GM21619 (cell line): Measurements from ENCODE around the gene UBE2QL1.

ENCODE experiments used
- ATAC-seq: cut with Tn5 transposase; IDR thresholded peaks from one replicate; pipeline ENCODE4 v1.9.1; 2021; ENCODE audit not compliant: unreplicated experiment

The UBE2QL1 gene

GRCh38 chr5:6473284-6473683 is 24.6 kb downstream of the UBE2QL1 start:
- no peak for ATAC-seq

DNA sequence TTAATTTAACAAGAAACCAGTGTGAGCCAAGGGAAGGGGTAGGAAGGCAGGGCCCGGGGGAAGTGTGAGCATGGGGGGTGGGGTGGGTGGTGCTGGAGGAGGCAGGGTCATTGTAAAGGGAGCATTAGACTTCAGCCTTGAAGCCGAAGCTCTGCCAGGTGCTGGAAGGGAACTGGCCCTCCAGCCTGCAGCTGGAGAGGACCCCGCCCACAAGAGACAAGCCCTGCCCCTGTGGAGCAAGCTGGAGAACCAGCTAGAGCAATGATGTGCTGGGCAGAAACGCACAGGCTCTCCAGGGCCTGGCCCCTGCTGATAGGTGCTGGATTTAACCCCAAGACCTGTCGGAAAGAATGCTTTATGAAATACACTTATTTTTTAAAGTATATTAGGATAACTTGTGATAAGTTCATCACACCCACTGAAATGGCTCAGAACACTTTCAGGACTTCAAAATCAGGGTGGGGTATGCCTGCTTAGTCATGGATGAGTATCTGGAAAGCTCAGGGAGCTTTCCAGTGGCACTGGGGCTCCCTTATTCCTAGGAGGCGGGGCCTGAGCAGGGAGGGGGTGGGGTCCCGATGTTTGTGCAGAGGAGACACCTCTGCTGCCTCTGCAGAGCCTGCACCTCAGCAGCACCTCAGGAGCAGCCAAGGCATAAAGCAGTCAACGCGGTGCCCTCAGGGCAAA is 27.1 kb downstream of the UBE2QL1 start:
- no peak for ATAC-seq

DNA sequence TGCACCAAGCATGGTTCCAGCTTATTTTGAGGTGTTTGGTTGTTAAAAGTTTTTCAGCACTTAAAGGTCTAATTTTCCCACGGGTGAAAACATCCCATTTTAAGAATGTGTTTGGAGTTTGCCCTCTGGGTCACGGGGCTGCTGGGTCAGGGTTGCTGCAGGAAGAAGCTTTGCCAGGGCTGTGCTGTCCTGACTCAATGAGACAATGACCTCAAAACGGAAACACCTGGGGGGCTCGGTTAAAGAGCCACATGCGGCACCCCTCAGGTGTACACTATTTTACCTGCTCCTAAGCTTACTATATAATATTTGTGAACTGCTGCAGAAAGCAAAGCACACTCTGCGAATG is 27.6 kb downstream of the UBE2QL1 start:
- no peak for ATAC-seq

DNA sequence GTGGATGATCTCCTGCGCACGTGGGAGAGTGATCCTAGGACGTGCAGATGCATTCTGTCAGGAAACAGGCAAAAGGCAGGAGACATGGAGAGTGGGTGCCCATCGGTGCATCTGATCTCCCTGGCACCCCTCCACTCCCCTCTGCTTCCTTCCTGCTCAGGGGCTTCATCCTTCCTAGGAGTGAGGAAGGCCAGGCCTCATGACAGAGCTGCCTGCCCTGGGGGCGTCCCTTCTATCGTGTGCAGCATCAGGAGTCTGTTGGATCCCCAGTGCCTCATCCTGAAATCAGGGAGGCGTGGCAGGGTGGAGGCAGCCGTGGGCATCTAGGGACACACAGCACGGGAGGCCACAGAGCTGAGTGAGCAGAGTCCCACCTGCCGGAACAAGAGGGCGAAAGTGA is 30.1 kb downstream of the UBE2QL1 start:
- no peak for ATAC-seq

DNA sequence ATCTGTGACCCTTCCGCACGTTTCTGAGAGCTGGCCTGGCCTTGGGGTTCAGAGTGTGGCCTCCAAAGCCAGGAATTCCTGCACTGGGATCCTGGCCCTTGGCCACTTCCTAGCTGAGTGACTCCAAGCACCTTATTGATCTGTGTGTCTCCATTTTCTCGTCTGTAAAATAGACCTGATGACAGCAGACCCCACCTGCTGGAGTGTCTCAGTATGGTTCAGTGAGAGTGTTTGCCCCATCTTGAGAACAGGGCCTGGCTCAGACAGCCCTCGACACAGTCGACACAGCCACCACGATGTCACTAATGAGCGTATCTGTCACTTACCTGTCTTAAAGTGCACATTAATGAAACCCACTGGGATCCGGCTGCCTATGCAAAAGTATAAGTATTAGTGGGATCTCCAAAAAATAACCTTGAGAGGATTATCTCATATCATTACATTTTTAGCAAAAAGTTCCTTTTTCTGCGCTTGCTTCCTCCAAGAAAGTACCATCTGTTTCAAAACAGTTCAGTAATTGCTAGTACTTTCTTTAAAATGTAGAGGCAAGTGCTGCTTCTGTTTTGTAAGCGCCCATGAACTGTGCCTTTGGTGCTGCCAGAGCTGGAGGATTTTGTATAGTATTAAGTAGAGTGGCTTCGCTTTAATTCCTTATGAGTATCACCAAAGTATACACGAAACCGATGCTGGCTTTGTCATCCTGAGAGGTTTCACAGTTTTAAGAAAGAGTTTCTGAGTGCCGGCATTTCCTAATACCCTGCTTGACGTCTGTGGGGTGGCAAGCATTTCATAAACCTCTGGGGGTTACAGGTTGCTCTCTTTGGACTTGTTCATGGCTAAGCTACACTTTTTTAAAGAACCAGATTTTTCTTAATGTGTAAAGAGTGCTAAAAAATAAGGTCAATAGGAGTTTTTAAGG is 31.7 kb downstream of the UBE2QL1 start:
- peak; percentile 52 for ATAC-seq

- ATAC-seq: no peak
Observed at GRCh38 chr5:6482735-6483134, 34.1 kb downstream of the UBE2QL1 start.

DNA sequence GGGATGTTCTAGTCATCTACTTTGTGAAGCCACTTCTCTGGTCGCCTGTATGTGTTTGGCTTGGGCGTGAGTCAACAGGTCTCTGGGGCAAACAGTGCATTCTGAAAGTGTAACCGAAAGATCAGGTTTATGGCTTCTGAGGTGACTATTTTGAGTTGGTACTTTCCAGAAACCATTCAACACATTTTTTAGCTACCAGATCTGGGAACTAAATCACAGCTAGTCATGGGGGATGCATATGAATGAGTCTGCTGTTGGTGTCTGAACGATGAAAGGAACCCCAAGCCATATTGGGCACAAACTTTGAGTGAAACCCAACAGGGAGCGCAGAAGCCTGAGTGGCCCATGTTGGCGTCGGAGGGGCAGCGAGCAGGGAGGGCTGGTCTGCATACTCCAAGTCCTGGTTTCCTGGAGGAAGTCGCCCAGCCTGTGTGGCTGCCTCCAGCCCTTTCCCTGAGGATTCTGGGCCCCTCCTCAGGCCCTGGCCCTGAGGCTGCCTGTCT is 35.3 kb downstream of the UBE2QL1 start:
- ATAC-seq: peak; percentile 82

GRCh38 chr5:6484446-6484845 is 35.8 kb downstream of the UBE2QL1 start:
- no peak for ATAC-seq

DNA sequence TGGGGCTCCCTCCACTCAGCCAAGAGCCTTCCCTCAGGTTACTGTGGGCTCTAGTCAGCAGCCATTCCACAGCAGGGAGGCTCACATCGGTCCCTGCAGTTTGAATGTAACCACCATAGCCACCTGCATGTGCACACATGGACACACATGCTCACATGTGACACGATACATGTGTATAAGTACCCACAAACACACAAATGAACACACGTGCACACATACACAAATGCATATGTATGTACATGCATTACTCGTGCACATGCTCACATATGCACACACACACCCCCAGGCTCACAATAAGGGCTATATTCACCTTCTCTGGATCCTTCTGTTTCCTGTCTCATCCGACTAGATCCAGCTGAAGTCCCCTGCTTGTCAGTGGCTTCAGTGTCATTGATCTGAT is 36.2 kb downstream of the UBE2QL1 start:
- ATAC-seq: no peak

DNA sequence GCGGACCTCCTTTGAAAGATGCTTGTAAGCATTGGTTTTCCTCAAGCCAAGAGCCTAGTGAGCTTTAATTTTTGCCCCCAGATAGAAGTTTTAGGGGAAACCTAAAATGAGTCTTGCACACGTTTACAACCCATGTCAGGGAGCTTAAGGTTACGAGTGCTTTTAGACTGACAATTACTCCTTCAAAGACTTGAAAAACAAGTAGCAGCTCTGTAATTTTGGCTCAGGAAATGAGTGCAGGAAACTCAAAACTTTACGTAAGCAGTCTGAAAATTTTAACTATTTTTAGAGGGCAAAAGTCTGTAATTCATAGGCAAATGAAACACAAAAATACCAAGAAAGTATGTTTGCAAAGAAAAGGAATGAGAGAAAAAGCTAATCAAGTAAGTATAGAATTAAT is 36.8 kb downstream of the UBE2QL1 start:
- ATAC-seq: no peak

DNA sequence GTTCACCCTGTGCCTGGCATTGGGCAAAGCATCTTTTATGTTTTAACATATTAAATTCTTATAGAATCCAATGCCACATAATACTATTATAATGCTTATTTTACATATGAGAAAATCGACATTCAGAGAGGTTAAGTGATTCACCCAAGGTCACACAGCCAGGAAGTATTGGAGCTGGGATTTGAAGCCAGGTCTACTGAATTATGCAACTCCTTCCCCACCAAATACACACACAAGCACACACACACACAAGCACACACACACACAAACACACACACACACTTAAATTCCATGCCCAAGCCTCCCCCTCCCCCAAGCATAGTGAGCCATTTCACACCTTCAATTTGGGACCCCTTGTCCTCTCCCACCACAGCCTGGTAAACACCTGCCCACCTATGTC is 37.4 kb downstream of the UBE2QL1 start:
- no peak for ATAC-seq

DNA sequence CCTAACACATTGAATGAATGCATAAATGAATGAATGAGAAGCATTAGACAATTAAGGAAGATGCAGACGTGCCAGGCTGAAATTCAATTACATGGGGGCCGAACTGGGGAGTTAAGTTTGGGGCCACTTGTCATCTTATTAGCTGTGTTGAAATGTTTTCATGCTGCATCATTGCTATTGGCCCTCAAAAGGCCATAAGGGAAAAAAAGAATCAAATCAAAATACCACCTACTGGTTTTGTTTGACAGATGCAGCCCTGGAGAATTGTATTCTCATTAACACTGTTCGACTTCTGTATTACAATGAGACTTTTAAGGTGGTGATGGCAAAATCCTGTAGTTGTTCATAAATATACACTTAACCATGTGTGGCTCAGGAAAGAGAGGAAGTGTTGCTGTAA is 38.4 kb downstream of the UBE2QL1 start:
- no peak for ATAC-seq

DNA sequence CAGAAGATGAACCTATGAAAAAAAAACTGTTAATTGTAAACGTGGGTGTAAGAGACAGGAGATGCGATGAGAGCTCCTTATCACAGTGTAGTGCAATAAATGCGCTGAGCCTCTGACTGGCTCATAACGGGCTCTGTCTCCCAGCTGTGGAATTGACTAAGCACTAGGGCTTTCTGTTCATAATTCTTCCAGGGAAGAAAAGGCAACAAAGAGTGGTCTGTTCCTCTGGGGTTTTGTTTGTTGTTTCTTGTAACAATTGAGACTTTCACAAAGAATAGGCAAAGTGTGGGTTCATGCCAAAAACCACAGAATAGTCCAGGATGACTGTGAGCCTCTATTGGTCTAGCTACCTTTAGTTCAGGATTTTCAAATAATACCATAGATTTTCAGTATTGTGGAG is 39.4 kb downstream of the UBE2QL1 start:
- ATAC-seq: no peak

DNA sequence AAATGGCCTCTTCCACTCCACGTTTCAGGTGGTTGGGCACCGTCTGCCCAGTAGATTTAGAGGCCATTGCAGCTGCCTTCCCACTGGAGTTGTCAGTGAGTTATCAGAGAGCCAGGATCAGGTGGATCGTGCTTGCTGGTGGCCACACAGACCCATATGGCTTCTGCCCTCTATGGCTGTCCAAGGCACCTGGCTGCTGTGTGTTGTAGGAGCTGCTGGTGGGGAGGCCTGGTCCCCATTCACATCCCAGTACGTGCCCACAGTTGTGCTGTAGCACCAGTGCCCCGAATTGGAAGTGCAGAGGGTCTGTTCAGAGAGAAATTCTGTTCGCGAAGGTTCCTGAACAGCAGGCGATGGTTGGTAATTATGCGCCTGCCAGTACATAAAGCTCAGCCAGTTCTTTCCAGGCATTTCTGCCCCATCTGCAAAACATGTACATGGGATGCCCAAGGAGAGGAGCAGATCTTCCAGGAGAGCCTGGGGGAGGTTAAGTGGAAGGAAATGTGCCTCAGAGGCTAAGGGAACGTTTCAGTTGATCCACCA is 41.1 kb downstream of the UBE2QL1 start:
- no peak for ATAC-seq

GRCh38 chr5:6490246-6490645 is 41.6 kb downstream of the UBE2QL1 start:
- no peak for ATAC-seq

DNA sequence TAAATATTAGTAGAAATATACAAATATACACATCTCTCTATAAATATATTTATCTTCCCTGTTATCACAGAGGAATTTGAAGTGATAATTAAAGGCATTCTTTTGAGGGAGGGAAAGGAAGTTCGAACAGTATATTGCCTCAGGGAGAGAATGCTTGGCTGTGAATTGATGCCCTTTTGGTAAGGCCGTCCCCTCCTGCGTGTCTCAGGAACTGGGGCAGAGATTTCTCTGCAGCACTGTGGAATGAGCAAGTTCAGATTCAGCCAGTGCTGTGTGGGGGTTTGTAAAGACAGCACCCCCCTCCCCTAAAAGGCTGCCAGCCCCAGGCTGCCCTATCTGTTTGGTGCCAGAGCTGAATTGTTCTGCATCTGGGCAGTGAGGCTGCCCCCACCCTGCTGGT is 42.0 kb downstream of the UBE2QL1 start:
- no peak for ATAC-seq

DNA sequence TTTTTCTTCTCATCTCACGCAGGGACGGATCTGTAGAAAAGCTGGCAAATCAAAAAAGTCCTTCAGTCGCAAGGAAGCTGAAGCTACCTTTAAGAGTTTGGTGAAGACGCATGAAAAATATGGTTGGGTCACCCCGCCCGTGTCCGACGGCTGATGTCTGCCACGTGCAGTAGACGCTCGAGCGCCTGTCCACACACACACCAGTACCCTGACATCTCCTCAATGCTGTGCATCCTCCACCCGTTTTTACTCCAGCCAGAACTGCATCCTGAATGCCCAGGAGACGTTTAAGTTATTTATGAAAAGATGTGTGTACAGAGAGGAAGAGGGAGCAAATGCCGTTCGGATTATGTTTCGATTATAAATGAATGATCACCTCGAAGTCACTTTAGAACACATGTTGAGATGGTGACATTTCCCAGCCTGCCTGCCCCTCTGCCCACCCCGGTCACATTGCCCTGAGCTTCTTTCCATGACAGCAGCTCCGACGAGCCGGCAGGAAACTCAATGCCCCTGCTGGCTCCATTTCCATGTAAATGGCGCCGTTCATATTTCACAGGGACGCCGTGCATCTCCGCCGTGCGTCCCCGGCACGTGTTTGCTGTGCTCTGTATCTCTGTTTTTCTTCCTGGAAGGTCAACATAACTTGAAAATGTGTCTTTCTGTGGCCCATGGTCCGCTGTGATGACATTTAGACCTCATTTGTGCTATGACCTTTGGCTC is 42.7 kb downstream of the UBE2QL1 start:
- no peak for ATAC-seq

DNA sequence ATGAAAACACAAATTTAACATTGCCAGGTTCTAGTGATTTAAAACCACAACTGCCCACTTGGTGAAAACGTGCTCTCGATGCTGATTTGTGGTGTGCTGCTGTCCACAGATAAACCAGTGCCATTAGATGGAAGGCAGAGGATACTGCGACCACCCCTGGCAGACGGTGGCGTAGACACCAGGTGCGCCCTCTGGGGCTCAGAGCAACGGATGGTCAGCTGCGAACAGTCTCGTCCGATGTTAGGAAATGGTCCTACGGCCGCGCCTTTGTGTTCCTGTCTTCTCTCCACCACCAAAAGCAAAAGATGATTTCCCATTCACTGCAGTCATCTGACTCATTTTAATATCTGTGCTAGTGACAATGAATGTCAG is 43.2 kb downstream of the UBE2QL1 start:
- no peak for ATAC-seq

DNA sequence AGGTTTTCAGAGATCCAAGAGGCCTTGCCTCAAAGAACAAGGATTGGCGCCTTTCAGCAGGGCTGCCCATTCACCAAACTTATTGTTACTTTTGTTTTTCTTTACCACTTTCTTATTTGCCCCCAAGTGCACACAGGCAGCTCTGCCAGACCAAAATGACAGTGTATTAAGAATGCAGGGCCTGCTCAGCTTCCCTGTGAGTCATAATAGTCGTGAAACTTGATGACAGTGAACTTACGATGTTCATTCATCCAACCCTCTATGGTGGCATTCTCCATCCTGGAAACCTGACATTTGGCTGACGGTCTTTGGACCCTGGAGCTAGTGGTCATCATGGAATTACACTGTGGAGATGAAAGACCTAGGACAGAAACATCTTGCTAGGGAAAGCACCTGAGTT is 44.3 kb downstream of the UBE2QL1 start:
- ATAC-seq: peak; percentile 24

- ATAC-seq: peak; percentile 36
Observed at GRCh38 chr5:6493681-6494454, 45.2 kb downstream of the UBE2QL1 start.

DNA sequence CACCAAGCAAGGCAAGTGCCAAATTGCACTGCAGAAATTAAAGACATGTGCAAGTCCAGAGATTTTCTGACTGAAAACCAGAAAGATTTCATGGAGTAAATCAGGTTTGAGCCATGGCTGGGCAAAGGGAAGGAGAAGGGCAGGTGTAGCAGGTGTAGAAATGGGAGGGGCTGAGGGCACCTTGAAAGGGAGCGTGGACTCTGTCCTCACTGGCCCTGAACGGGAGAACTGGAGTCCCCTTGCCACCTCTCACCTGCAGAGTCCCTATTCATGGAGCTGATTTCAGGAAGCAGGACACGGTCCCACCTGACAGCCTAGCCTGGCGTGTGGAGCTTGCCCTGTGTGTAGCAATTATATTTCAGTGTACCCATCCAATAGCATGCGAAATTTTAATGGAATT is 46.3 kb downstream of the UBE2QL1 start:
- ATAC-seq: no peak
